H9 (cell line): ENCODE results near the gene PLCD3. TPM values are rescaled to one million over a fixed set of nuclear protein-coding genes. Genes with fewer than 3 reads are reported as not detected.

Source experiments
- DNase-seq: peaks from one replicate; pipeline ENCODE4 v3.0.0-alpha.2; 2017
- H2AFZ ChIP-seq: one replicate; pipeline ENCODE4 v1.6.1; 2013; ENCODE audit warnings: mild to moderate bottlenecking, low read length, control low read depth, moderate library complexity
- H2AK5ac ChIP-seq: 2 replicates; pipeline ENCODE4 v1.6.1; 2013; ENCODE audit warnings: low read length, control low read depth, mixed read lengths; ENCODE audit not compliant: insufficient read length
- H2BK120ac ChIP-seq: one replicate; pipeline ENCODE4 v1.6.1; 2013; ENCODE audit warnings: low read depth, mild to moderate bottlenecking, low read length, control low read depth, inconsistent platforms; ENCODE audit not compliant: poor library complexity, severe bottlenecking
- H2BK12ac ChIP-seq: 2 replicates; pipeline ENCODE4 v1.6.1; 2013; ENCODE audit warnings: low read length, control low read depth, mixed read lengths, low read depth; ENCODE audit not compliant: insufficient read length
- H2BK15ac ChIP-seq: 2 replicates; pipeline ENCODE4 v1.6.1; 2013; ENCODE audit warnings: low read depth, low read length, control low read depth
- H2BK20ac ChIP-seq: one replicate; pipeline ENCODE4 v1.6.1; 2013; ENCODE audit warnings: low read depth, mild to moderate bottlenecking, low read length, control low read depth, inconsistent platforms; ENCODE audit not compliant: poor library complexity, severe bottlenecking
- H2BK5ac ChIP-seq: 2 replicates; pipeline ENCODE4 v1.6.1; 2013; ENCODE audit warnings: low read length, control low read depth, mixed read lengths; ENCODE audit not compliant: insufficient read length
- H3K14ac ChIP-seq: 2 replicates; pipeline ENCODE4 v1.6.1; 2013; ENCODE audit warnings: low read length, control low read depth; ENCODE audit not compliant: insufficient read depth
- H3K18ac ChIP-seq: 2 replicates; pipeline ENCODE4 v1.6.1; 2013; ENCODE audit warnings: low read depth, mild to moderate bottlenecking, mixed read lengths, low read length, control low read depth; ENCODE audit not compliant: insufficient read length
- H3K23ac ChIP-seq: 2 replicates; pipeline ENCODE4 v1.6.1; 2013; ENCODE audit warnings: low read length, control low read depth, mixed read lengths, low read depth; ENCODE audit not compliant: insufficient read length
- H3K23me2 ChIP-seq: 2 replicates; pipeline ENCODE4 v1.6.1; 2013; ENCODE audit warnings: low read depth, mild to moderate bottlenecking, mixed read lengths, low read length, control low read depth; ENCODE audit not compliant: insufficient read length, poor library complexity, severe bottlenecking
- H3K27ac ChIP-seq: 2 replicates; pipeline ENCODE4 v1.5.1; 2013; ENCODE audit warnings: low read length, control low read depth, mixed read lengths, low read depth; ENCODE audit not compliant: insufficient read length
- H3K27me3 ChIP-seq: 2 replicates; pipeline ENCODE4 v1.6.1; 2013; ENCODE audit warnings: low read length, control low read depth, inconsistent platforms; ENCODE audit not compliant: insufficient read depth
- H3K4ac ChIP-seq: 2 replicates; pipeline ENCODE4 v1.6.1; 2013; ENCODE audit warnings: low read depth, mild to moderate bottlenecking, control low read depth, inconsistent platforms, low read length, moderate library complexity
- H3K4me1 ChIP-seq: 2 replicates; pipeline ENCODE4 v1.6.1; 2013; ENCODE audit warnings: low read length, control low read depth, inconsistent platforms; ENCODE audit not compliant: insufficient read depth
- H3K4me2 ChIP-seq: 2 replicates; pipeline ENCODE4 v1.6.1; 2013; ENCODE audit warnings: low read length, control low read depth, mixed read lengths; ENCODE audit not compliant: insufficient read length, insufficient read depth
- H3K56ac ChIP-seq: 2 replicates; pipeline ENCODE4 v1.6.1; 2013; ENCODE audit warnings: low read depth, mild to moderate bottlenecking, mixed read lengths, low read length, control low read depth; ENCODE audit not compliant: insufficient read length
- H3K79me1 ChIP-seq: 2 replicates; pipeline ENCODE4 v1.6.1; 2013; ENCODE audit warnings: low read depth, mild to moderate bottlenecking, moderate library complexity, low read length, control low read depth, inconsistent platforms; ENCODE audit not compliant: insufficient read depth, poor library complexity, severe bottlenecking
- H3K79me2 ChIP-seq: 2 replicates; pipeline ENCODE4 v1.6.1; 2013; ENCODE audit warnings: low read length, control low read depth, inconsistent platforms; ENCODE audit not compliant: insufficient read depth
- H3K9ac ChIP-seq: 2 replicates; pipeline ENCODE4 v1.6.1; 2013; ENCODE audit warnings: low read length, control low read depth, mixed read lengths; ENCODE audit not compliant: insufficient read length; ENCODE audit errors: extremely low read depth
- H3K9me3 ChIP-seq: one replicate; pipeline ENCODE4 v1.6.1; 2013; ENCODE audit warnings: low read depth, low read length, inconsistent platforms; ENCODE audit not compliant: control insufficient read depth
- H3T11ph ChIP-seq: one replicate; pipeline ENCODE4 v1.6.1; 2013; ENCODE audit warnings: mild to moderate bottlenecking, low read length, control low read depth, inconsistent platforms
- H4K20me1 ChIP-seq: one replicate; pipeline ENCODE4 v1.6.1; 2013; ENCODE audit not compliant: control insufficient read depth, insufficient read length, insufficient read depth
- H4K5ac ChIP-seq: 2 replicates; pipeline ENCODE4 v1.6.1; 2013; ENCODE audit warnings: low read depth, mild to moderate bottlenecking, mixed read lengths, low read length, control low read depth; ENCODE audit not compliant: insufficient read length
- H4K8ac ChIP-seq: replicated peaks from 2 replicates; pipeline ENCODE4 v1.6.1; 2013; ENCODE audit warnings: low read length, control low read depth, mixed read lengths, low read depth; ENCODE audit not compliant: insufficient read length
- H4K91ac ChIP-seq: 2 replicates; pipeline ENCODE4 v1.6.1; 2013; ENCODE audit warnings: low read depth, mild to moderate bottlenecking, moderate library complexity, mixed read lengths, low read length, control low read depth; ENCODE audit not compliant: insufficient read length
- H3K27ac Mint-ChIP-seq, 3 experiments: 2 replicates in 2 of 3; 3 replicates in 1 of 3; pipeline ENCODE4 v1.8.0; 2020 to 2021; ENCODE audit warnings: mixed read lengths in 3 of 3, mild to moderate bottlenecking in 1 of 3, moderate library complexity in 1 of 3
- H3K27me3 Mint-ChIP-seq: 2 replicates; pipeline ENCODE4 v1.8.0; 2021; ENCODE audit warnings: low read depth, mild to moderate bottlenecking, moderate library complexity, mixed read lengths
- H3K36me3 Mint-ChIP-seq, 3 experiments: 2 replicates in 2 of 3; 3 replicates in 1 of 3; pipeline ENCODE4 v1.8.0; 2020 to 2021; ENCODE audit warnings: low read depth in 3 of 3, mixed read lengths in 3 of 3; ENCODE audit not compliant: insufficient read depth in 1 of 3
- H3K4me1 Mint-ChIP-seq, 2 experiments: 2 replicates each; pipeline ENCODE4 v1.8.0; 2020; ENCODE audit warnings: mixed read lengths in 2 of 2
- H3K4me3 Mint-ChIP-seq, 2 experiments: 2 replicates in 1 of 2; 3 replicates in 1 of 2; pipeline ENCODE4 v1.8.0; 2020 to 2021; ENCODE audit warnings: mild to moderate bottlenecking in 2 of 2, mixed read lengths in 2 of 2, moderate library complexity in 1 of 2
- H3K9me3 Mint-ChIP-seq, 2 experiments: 2 replicates in 1 of 2; 3 replicates in 1 of 2; pipeline ENCODE4 v1.8.0; 2020; ENCODE audit warnings: mild to moderate bottlenecking in 2 of 2, mixed read lengths in 2 of 2, moderate library complexity in 1 of 2
- CTCF ChIP-seq: fragments of 200-600 bp; sonication (generic); conservative IDR thresholded peaks from 3 replicates; pipeline ENCODE4 v1.8.0; 2021; ENCODE audit warnings: antibody characterized with exemption, mild to moderate bottlenecking
- WGBS: extraction: QIAGEN DNeasy Blood & Tissue Kit; methylation state at CpG from one replicate; pipeline ENCODE4 v1.1.7; 2013; ENCODE audit warnings: missing lambda C conversion rate, low lambda C conversion rate, mixed read lengths; ENCODE audit not compliant: insufficient read length; ENCODE audit errors: extremely low coverage; 5-methylcytosine and 5-hydroxymethylcytosine counted together
- total RNA-seq: library from RNA; stranded (reverse); gene quantifications from 2 replicates; pipeline ENCODE4 v1.2.1, GENCODE V29; 2021

Gene PLCD3
- total RNA-seq, 1 experiment from 2014 or later, result 41.6 TPM

DNA sequence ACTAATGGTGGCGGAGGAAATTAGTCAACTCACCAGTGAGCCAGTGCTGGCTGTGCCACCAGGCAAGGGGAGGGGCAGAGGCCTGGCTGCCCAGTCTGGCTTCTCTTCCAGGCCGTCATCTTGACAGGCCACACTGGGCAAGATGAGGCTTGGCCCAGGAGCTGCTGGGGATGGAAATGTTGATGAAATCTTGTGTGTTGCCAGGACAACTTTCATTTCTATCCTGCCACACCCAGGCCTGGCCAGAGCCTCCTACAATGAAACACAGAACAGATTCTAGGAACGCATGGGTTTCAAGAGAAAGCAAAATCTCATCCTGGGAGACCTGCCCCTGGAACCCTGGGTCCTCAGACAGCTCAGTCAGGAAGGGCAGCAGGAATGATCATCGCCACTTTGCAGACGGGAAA is 38.6 kb upstream of the PLCD3 start:
- Histone ChIP-seq H2AFZ (no peak overlapping the region), H3K9ac (no peak overlapping the region), H2BK120ac (no peak overlapping the region), H2BK5ac (no peak overlapping the region), H3K79me1 (no peaks in the 10 kb centered on the region), H3K56ac (no peak overlapping the region), H3K23me2 (no peaks in the 10 kb centered on the region), H3K4me1 (peaks cover 2% of the 10 kb centered on the region; the same call in 1 of the 2 replicates), H4K91ac (no peak overlapping the region), H3K4ac (no peak overlapping the region), H2BK15ac (no peak overlapping the region), H2AK5ac (no peak overlapping the region), H3K4me2 (no peak overlapping the region), H4K20me1 (no peaks in the 10 kb centered on the region), H4K5ac (no peak overlapping the region), H4K8ac (no peak overlapping the region), H3T11ph (no peak overlapping the region), H3K79me2 (no peaks in the 10 kb centered on the region), H3K23ac (no peak overlapping the region), H2BK12ac (no peak overlapping the region), H3K18ac (peak overlapping the region; percentile 55), H3K14ac (no peak overlapping the region), H2BK20ac (no peak overlapping the region), H3K9me3 (no peaks in the 10 kb centered on the region), H3K27me3 (no peaks in the 10 kb centered on the region), H3K27ac (no peak overlapping the region)
- H3K27ac Mint-ChIP-seq, result peak overlapping the region; percentile 48 to 97 (median 93); a peak in 6 of 7 replicates
- no peak for TF ChIP-seq CTCF
- peaks cover 30 to 40% of the 10 kb centered on the region in 2 experiments for H3K4me1 Mint-ChIP-seq
- H3K9me3 Mint-ChIP-seq, result no peaks in the 10 kb centered on the region
- peak; percentile 38 for DNase-seq
- 0 out of 5 replicates have a peak overlapping the region, but pooled peaks of 1 of the 2 experiments have one; percentile 25 for H3K4me3 Mint-ChIP-seq
- no peaks in the 10 kb centered on the region for H3K27me3 Mint-ChIP-seq
- peaks cover 2 to 23% (median 12%) of the 10 kb centered on the region in 3 experiments; a peak in 6 of 7 replicates for H3K36me3 Mint-ChIP-seq
- WGBS, result no CpG with 5 or more reads among the region's 5 CpGs
